ENCODE measurements around the gene SH2D3A.

The SH2D3A gene

DNA sequence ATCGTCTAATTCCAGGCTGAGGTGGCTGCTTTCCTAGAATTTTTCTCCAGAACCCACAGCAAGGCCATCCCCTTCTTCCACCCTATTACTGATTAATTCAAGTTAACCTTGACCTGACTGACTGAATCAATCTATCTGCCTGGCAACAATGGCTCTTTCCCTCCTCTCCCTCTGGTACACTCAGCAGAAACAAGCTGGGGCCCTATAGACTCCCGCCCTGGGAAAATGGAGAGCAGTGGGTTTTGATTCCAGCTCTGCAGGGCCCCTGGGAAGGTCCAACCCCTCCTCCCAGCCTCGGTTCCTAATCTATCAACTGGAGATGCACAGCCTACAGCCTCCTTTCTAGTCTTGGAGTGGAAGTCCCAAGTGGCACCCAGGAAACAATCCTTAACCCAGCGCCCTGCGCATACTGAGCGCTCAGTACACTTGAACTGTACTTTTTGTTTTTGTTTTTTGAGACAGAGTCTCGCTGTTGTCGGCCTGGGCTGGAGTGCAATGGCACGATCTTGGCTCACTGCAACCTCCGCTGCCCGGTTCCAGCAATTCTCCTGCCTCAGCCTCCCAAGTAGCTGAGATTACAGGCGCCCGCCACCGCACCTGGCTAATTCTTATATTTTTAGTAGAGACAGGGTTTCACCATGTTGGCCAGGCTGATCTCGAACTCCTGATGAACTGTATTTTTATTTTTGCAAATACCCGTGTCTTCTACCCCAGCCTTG is 41.6 kb downstream of the SH2D3A start:
- no peak overlapping the region for H3K27ac Mint-ChIP-seq
- H3K36me3 Mint-ChIP-seq = no peaks in the 10 kb centered on the region
- no peaks in the 10 kb centered on the region for H3K9me3 Mint-ChIP-seq
- H3K4me3 Mint-ChIP-seq = no peak overlapping the region
- no peaks in the 10 kb centered on the region for H3K27me3 Mint-ChIP-seq
- H3K4me1 Mint-ChIP-seq = peaks cover 23% of the 10 kb centered on the region

- Mint-ChIP-seq H3K4me3 (no peak overlapping the region), H3K27me3 (no peaks in the 10 kb centered on the region), H3K27ac (no peak overlapping the region), H3K36me3 (no peaks in the 10 kb centered on the region), H3K9me3 (no peaks in the 10 kb centered on the region), H3K4me1 (peaks cover 23% of the 10 kb centered on the region)
Measured at GRCh38 chr19:6724631-6725492, 42.4 kb downstream of the SH2D3A start.

- Mint-ChIP-seq H3K9me3 (no peaks in the 10 kb centered on the region), H3K36me3 (no peaks in the 10 kb centered on the region), H3K4me3 (no peak overlapping the region), H3K27ac (no peak overlapping the region), H3K27me3 (no peaks in the 10 kb centered on the region), H3K4me1 (peaks cover 23% of the 10 kb centered on the region)
Measured at GRCh38 chr19:6723738-6724137, 43.5 kb downstream of the SH2D3A start.

GRCh38 chr19:6723108-6723618 is 44.1 kb downstream of the SH2D3A start:
- Mint-ChIP-seq H3K9me3 (no peaks in the 10 kb centered on the region), H3K27ac (no peak overlapping the region), H3K36me3 (no peaks in the 10 kb centered on the region), H3K4me1 (peaks cover 23% of the 10 kb centered on the region), H3K4me3 (no peak overlapping the region), H3K27me3 (no peaks in the 10 kb centered on the region)

DNA sequence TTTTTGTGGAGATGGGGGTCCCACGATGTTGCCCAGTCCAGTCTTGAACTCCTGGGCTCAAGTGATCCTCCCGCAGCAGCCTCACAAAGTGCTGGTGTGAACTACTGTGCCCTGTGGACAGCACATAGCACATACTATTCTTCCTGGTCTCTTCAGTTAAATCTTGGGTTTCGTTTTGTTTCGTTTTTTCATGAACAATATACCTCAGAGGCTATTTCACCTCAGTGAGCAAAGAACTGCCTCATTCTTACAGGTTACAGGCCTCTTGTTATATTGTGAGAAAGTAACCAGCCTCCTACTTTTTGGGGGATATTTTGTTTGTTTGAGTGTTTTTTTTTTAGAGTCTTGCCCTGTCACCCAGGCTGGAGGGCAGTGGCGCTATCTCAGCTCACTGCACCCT is 45.5 kb downstream of the SH2D3A start:
- no peaks in the 10 kb centered on the region for H3K27me3 Mint-ChIP-seq
- H3K4me3 Mint-ChIP-seq = no peak overlapping the region
- peaks cover 23% of the 10 kb centered on the region for H3K4me1 Mint-ChIP-seq
- no peak overlapping the region for H3K27ac Mint-ChIP-seq
- H3K9me3 Mint-ChIP-seq = no peaks in the 10 kb centered on the region
- H3K36me3 Mint-ChIP-seq = no peaks in the 10 kb centered on the region

GRCh38 chr19:6721138-6721474 is 46.1 kb downstream of the SH2D3A start:
- Mint-ChIP-seq H3K36me3 (no peaks in the 10 kb centered on the region), H3K4me3 (no peak overlapping the region), H3K4me1 (peaks cover 23% of the 10 kb centered on the region), H3K9me3 (no peaks in the 10 kb centered on the region), H3K27ac (peak overlapping the region; percentile 56), H3K27me3 (no peaks in the 10 kb centered on the region)

- Mint-ChIP-seq H3K4me3 (no peak within 1 kb of the TSS), H3K27me3 (no peaks in the 10 kb centered on the region), H3K36me3 (no peaks in the 10 kb centered on the region), H3K27ac (peak within 1 kb of the TSS; percentile 56), H3K4me1 (peaks cover 21% of the 10 kb centered on the region), H3K9me3 (no peaks in the 10 kb centered on the region)
Measured at GRCh38 chr19:6720369-6721137, 46.7 kb downstream of the SH2D3A start, which contains the start of gene C3. C3 (minus strand) TSS chr19:6720650; CDS start chr19:6720589, 61 bp downstream.

DNA sequence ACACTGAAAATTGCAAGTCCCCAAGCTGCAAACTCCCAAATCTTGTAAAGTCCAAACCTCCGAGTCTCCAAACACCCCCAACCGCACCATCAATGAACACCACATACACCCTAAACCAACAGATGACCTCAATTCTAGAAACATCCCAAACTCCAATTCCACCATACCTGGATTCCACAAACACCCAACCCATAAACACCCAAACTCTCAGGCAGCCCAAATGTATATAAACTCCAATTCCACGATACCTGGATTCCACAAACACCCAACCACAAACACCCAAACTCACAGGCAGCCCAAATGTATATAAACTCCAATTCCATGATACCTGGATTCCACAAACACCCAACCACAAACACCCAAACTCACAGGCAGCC is 47.3 kb downstream of the SH2D3A start:
- no peaks in the 10 kb centered on the region for H3K36me3 Mint-ChIP-seq
- no peaks in the 10 kb centered on the region for H3K9me3 Mint-ChIP-seq
- H3K4me1 Mint-ChIP-seq = peaks cover 16% of the 10 kb centered on the region
- H3K27me3 Mint-ChIP-seq = no peaks in the 10 kb centered on the region
- H3K27ac Mint-ChIP-seq = no peak overlapping the region
- H3K4me3 Mint-ChIP-seq = no peak overlapping the region

DNA sequence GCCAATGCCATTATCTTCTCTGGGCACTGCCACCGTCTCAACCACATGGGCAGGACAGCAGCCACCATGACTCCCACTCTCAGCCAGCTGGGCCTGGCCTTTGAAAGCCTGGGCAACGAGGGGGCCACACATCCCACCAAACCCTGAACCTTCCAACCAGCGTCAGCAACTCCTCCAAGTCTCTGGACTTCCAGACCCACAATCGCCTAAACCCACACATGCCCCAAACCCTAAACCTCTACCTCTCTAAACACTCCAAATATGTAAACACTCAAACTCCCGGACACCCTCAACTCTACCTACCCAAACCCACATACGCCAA is 47.7 kb downstream of the SH2D3A start:
- H3K27ac Mint-ChIP-seq = no peak overlapping the region
- peaks cover 12% of the 10 kb centered on the region for H3K4me1 Mint-ChIP-seq
- no peak overlapping the region for H3K4me3 Mint-ChIP-seq
- H3K27me3 Mint-ChIP-seq = no peaks in the 10 kb centered on the region
- no peaks in the 10 kb centered on the region for H3K9me3 Mint-ChIP-seq
- no peaks in the 10 kb centered on the region for H3K36me3 Mint-ChIP-seq

DNA sequence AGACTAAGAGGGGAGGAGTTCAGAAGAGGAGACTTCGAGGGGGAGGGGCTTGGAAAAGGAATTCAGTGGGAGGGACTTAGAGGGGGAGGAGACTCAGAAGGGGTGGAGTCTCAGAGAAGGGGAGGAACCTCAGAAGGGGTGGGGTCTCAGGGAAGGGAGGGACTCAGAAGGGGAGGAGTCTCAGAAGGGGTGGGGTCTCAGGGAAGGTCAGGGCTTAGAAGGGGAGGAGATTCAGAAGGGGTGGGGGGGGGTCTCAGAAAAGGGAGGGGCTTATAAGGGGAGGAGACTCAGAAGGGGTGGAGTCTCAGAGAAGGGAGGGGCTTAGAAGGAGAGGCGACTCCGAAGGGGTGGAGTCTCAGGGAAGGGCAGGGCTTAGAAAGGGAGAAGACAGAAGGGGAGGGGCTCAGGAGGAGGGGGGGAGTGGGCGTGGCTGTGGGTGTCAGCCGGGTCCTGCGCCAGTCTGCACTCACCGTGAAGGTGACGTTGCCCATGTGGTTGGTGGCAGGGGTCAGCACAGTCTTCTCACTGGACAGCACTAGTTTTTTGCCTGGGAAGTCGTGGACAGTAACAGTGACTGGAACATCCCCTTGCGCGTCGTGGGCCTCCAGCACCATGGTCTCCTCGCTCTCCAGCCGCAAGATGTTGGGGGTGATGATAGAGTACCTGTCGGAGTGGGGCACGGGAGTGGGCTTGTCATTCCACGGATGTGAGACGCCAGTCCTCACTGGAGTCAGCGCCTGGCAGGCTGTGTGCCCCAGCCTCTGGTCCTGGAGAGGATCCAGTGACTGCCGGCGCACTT is 48.3 kb downstream of the SH2D3A start:
- peaks cover 12% of the 10 kb centered on the region for H3K4me1 Mint-ChIP-seq
- no peaks in the 10 kb centered on the region for H3K27me3 Mint-ChIP-seq
- H3K9me3 Mint-ChIP-seq = no peaks in the 10 kb centered on the region
- H3K36me3 Mint-ChIP-seq = no peaks in the 10 kb centered on the region
- no peak overlapping the region for H3K27ac Mint-ChIP-seq
- no peak overlapping the region for H3K4me3 Mint-ChIP-seq

GRCh38 chr19:6718111-6718740 is 49.0 kb downstream of the SH2D3A start:
- Mint-ChIP-seq H3K36me3 (no peaks in the 10 kb centered on the region), H3K4me3 (no peak overlapping the region), H3K4me1 (peaks cover 7% of the 10 kb centered on the region), H3K27ac (no peak overlapping the region), H3K9me3 (no peaks in the 10 kb centered on the region), H3K27me3 (no peaks in the 10 kb centered on the region)

GRCh38 chr19:6717441-6717971 is 49.7 kb downstream of the SH2D3A start:
- no peaks in the 10 kb centered on the region for H3K36me3 Mint-ChIP-seq
- H3K9me3 Mint-ChIP-seq = no peaks in the 10 kb centered on the region
- H3K4me3 Mint-ChIP-seq = no peak overlapping the region
- H3K4me1 Mint-ChIP-seq = peaks cover 4% of the 10 kb centered on the region
- H3K27ac Mint-ChIP-seq = peak overlapping the region; percentile 15
- H3K27me3 Mint-ChIP-seq = no peaks in the 10 kb centered on the region

- Mint-ChIP-seq H3K27ac (no peak overlapping the region), H3K4me3 (no peak overlapping the region), H3K27me3 (no peaks in the 10 kb centered on the region), H3K9me3 (no peaks in the 10 kb centered on the region), H3K36me3 (no peaks in the 10 kb centered on the region), H3K4me1 (peaks cover 4% of the 10 kb centered on the region)
Measured at GRCh38 chr19:6717036-6717435, 50.2 kb downstream of the SH2D3A start.

DNA sequence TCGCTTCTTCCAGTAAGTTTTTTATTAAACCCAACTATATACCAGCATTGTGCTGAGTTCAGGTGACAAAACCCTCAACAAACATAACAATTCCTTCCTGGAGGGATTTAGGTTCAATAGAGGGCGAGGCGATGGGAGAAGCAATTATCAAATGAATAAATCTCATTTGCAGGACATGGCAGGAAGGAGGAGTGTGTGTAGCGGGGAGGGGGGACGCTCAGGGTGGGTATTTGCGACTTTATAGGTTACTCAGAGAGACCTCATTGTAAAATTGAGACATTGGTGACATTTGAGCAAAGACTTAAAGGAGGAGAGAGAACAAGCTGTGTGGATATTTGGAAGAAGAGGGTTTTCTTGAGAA is 50.6 kb downstream of the SH2D3A start:
- Mint-ChIP-seq H3K4me3 (no peak overlapping the region), H3K27ac (peak overlapping the region; percentile 64), H3K36me3 (no peaks in the 10 kb centered on the region), H3K27me3 (no peaks in the 10 kb centered on the region), H3K9me3 (no peaks in the 10 kb centered on the region), H3K4me1 (peaks cover under 1% of the 10 kb centered on the region)

Data from activated naive CD4-positive, alpha-beta T cell treated with anti-CD3 and anti-CD28 coated beads, Interleukin-2, amount 50 U/mL, for 24 hours (primary cell).